CD4-positive, alpha-beta T cell treated with Interferon gamma for 1 hour (primary cell): ENCODE measurements around the gene MED13.
"Not testable (repeated sequence)": the region's sequence is repeated elsewhere in the genome, so short reads cannot be mapped to it uniquely, and the experiment has no call there.

Source experiments
- DNase-seq: peaks from one replicate; pipeline ENCODE4 v3.0.0-alpha.2; 2020

Gene MED13

GRCh38 chr17:62090021-62090824 lies 25.1 kb upstream of the MED13 start:
- no peak for DNase-seq

- no peak for DNase-seq
These were observed 24.3 kb upstream of the MED13 start for GRCh38 chr17:62089334-62089733.

GRCh38 chr17:62086737-62087136 lies 21.7 kb upstream of the MED13 start:
- DNase-seq = no peak

GRCh38 chr17:62085511-62086408 lies 20.7 kb upstream of the MED13 start:
- no peak for DNase-seq

- DNase-seq = no peak
These were observed 19.5 kb upstream of the MED13 start for GRCh38 chr17:62084585-62084984.

- no peak for DNase-seq
These were observed 18.6 kb upstream of the MED13 start for GRCh38 chr17:62083651-62084050.

DNA sequence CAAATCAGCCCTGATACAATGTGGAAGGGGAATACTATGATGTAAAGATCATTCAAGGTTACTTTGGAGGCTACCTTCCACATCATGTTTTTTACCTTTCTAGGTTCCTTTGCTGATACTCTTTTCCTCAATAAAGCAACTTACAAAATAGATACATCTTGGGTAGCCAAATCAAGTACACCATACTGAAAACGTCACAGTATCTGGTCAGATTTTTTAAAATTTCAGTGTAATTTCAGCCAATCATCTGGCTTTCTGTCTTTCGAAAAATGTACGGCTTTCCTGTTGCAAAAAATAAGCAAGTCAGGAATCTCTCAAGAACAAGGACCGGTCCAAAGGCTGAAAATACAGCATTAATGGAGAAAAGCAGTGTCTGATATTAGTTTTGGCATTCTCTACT lies 15.6 kb upstream of the MED13 start:
- no peak for DNase-seq

GRCh38 chr17:62078009-62078408 lies 12.9 kb upstream of the MED13 start:
- DNase-seq = no peak

DNA sequence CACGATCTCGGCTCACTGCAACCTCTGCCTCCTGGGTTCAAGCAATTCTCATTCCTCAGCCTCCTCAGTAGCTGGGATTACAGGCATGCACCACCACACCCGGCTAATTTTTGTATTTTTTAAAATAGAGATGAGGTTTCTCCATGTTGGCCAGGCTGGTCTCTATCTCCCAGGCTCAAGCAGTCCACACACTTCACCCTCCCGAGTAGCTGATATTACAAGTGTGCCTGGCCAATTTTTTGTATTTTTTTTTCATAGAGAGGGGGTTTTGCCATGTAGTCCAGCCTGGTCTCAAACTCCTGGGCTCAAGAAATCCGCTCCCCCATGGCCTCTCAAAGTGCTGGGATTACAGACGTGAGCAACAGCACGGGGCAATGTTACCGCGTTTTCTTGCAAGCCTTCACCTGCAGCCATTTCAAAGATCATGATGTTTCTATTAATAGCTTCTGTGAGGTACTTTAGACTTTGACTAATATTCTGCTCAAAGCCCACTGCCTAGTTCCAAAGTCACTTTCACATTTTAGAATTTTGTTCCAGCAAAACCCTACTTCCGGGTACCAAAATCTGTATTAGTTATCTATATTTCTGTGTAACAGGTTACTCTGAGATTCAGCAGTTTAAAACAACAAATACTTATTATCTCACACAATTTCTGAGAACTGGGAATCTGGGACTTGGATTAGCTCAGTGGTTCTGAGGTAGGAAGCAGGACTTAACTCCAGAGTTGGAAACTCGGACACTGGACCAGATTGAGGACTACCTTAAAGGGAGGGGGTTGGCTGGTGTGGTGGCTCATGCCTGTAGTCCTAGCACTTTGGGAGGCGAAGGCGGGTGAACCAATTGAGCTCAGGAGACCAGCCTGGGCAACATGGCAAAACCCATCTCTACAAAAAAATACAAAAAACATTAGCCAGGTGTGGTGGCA lies 12.0 kb upstream of the MED13 start:
- no peak for DNase-seq

GRCh38 chr17:62075308-62075815 lies 10.3 kb upstream of the MED13 start:
- no peak for DNase-seq

DNA sequence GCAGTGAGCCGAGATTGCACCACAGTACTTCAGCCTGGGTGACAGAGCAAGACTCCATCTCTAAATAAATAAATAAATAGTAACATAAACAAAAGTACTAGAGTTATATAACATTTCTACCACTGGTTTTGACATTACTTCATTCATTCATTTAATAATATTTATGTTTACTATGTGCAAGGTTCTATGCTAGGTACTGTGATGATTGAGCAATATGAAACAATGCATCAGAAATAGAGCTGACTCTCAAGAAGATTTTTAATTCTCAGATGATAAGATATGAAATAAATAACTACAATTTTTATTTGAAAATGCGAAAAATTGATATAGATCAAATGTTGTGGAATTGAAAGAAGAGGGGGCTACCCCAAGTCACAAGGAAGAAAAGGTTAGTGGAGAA lies 8.9 kb upstream of the MED13 start:
- DNase-seq = no peak

- not testable (repeated sequence) for DNase-seq
These were observed 7.8 kb upstream of the MED13 start for GRCh38 chr17:62072855-62073254.

GRCh38 chr17:62070900-62071299 lies 5.8 kb upstream of the MED13 start:
- no peak for DNase-seq

DNA sequence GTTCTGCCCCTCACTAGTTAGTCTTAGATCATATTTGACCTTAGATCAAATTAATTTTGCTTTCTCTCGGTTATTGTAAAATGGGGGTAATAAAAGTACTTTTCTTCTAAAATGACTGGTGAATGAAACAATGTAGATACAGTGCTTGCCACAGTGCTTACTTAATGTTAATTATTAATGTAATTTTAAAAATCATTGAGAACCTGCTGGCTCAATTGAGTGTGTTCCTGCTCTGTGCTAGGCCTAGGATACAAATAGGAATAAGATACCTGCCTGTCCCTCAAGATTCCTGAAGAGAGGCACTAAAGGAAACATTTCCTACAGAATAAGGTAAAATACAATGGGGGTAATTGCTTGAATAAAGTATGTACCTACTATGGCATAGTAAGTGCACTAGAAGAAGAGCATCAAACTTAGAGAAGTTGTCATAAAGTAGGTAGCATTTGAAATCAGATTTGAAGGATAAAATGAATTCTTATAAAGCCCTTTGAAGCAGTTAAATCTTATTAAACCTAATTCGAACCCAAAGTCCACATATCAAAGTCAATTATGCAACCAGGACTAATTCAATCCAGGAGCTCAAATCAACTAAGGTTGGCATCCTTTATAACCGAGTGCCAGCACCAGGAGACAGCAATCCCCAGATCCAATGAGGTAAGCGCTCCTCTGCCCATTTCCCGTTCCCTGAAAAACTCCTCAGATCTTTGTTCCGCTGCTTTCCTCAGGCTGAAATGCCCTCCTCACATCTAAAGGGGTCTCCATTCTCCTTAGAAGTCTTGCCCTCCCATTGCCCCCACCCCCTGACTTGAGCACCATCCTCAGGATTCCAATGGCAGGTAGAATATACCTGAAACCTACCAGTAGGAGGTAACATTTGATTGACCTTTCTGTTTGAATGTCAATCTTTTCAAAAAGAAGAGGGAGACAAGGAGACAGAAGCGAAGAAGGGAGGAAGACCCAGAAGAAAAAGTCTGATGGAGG lies 2.4 kb upstream of the MED13 start:
- DNase-seq = no peak

DNA sequence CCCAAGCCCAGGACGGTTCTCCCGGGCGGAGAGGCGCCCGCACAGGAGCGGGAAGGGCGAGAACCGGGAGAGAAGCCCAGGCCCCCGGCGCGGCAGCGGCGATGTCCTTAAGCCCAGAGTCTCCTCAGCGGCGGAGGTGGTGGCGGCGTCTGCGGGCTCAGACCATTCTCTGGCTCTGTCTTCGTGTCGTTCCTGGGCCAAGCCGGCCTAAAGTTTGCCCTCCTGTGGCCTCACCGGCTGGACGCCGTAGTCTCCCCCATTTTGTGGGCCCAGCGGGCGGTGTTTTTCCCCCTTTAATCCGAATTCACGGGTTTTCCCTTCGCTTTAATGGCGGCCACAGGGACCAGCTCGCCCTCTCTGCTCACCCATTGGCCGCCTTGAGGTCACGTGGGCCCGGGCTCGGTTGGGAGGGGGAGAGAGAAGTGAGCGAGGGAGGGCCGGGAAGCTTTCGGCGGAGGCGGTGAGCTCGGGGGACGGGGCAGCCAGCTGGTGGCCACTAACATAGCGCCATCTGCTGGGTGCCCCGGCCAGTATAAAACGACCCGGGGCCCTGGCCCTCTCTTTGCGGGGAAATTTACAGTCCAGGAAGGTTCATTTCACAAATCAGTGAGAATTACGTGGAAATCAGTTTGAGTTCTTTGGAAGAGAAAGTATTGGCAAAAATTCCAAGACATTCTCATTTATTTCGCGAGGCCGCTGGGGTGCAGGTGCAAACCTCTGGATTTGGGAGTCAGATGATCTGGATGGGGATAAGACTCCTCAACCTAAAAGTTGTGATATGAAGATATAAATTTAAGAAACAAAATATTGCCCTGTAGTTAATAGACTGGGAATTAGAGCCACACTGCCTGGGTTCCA lies 762 bp upstream of the MED13 start:
- peak; percentile 98 for DNase-seq

- no peak for DNase-seq
These were observed 868 bp downstream of the MED13 start for GRCh38 chr17:62064029-62064790.

DNA sequence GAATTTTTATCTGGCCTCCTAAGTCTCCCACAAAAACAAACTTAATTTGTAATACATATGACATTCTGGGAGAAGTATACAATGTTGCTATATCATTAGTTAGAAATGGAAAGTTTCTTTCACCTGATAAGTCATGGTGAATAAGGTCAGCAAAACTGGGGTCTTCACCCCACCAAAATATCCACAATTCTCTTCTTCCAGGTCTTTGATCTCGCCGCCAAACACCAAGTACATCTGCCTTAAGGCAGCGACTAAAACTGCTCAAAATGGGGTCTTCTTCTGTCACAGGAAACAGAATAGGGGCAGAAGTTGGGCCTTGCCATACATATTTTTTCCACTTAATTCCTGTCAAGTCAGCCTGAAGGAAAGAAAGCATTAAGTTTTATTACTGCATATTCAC lies 2.1 kb downstream of the MED13 start:
- no peak for DNase-seq

DNA sequence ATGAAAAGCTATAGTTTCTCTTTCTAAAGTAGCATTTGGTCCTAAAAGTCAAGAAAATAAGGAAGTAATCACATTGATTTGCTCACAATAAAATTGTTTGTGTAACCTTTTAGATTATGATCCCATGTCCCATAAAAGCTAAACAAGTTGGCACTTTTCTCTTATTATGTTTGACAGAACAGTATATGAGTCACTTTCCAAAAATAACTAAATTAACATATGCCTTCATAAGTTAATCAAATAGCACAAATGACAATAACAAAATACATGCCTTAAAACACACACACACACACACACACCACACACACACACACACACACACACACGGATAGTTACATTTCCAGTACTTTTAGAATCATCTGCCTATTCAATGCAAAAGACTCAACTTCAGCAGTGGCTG lies 2.8 kb downstream of the MED13 start:
- no peak for DNase-seq

GRCh38 chr17:62059414-62059813 lies 5.7 kb downstream of the MED13 start:
- DNase-seq = no peak

DNA sequence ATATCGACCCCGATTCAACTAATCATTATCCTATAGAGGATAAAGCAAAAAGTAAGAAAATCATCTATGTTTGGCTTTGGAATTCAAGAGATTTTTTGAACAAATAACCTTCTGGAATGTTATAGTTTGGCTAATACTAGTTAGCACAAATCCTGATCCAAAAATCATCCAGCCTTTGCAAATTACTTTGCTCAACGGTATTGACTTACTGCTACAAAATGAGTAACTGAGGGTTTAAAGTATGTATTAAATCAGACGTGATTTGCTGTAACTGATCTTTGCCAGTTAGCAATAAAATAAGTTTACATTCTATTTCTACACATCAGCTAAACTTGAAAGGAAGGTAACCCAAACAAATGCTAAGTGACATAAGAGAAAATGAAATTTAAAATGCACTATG lies 6.5 kb downstream of the MED13 start:
- no peak for DNase-seq
